GM21737 (cell line): ENCODE results near the gene DMGDH.

Source experiments
- ATAC-seq: cut with Tn5 transposase; IDR thresholded peaks from one replicate; pipeline ENCODE4 v1.9.1; 2021; ENCODE audit warnings: mild to moderate bottlenecking, moderate library complexity; ENCODE audit not compliant: unreplicated experiment

DMGDH gene

DNA sequence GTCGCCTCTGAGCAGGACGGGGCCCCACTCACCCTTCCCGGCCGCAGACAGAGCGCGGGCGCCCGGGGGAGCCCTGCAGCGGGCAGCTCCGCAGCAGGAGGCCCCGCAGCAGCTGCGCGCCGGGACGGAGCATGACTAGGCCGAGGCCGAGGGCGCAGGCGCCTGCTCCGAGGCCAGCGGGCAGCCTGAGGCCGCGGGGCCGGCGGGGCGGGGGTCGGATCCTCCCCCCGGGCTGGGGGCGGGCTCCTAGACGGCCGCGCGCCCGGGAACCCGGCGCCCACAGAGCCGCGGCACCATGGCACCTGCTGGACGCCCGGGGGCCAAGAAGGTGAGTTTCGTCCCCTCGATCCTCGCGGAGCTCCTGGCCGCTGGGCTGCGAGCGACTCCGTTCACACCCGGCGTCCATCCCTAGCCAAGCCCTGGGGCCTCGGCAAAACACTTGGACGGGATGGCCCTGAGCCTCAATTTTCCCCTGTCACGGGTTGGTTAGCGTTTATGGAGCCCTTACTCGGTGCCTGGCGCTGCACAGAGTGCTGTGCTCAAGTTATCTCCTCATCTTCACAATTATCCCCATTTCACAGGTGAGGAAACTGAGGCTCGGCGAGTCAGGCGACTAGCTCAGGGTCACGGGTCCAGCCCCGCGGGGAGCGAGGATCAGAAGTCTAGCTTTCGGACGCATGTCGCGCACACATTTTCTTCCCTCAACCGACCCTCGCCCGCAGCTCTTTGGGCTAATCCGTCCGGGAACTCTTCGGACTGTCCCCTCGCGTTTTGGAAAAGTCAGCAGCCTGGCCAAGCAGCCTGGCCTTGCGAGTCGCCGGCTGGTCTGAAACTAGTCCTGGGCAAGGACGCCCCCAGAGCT lies at the start of gene DMGDH, which contains the start of gene BHMT2:
TSS of gene DMGDH (minus strand) at position 187 of the 862 bp plus-strand sequence. CDS start at position 133, 54 bp downstream.
TSS of gene BHMT2 (plus strand) at position 280 of the 862 bp plus-strand sequence. CDS start at position 296, 16 bp downstream.
- ATAC-seq, result no peak

DNA sequence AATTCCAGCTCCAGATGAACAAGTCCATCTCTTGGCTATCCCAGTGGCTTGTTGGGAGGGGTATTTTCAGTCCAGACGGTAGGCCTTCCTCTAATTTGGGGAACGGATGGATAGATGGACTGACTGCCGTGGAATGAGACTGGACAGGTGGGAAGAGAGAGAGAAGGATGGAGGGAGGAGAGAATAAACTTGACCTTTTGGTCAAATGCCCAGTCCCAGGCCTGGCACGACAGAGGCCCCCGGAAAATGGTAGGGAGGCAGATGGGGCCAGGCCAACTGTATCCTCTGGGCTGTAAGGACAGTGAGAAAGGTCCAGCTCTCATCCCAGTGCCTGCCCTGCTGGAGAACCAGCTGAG lies 43.2 kb upstream of the DMGDH start:
- no peak for ATAC-seq

DNA sequence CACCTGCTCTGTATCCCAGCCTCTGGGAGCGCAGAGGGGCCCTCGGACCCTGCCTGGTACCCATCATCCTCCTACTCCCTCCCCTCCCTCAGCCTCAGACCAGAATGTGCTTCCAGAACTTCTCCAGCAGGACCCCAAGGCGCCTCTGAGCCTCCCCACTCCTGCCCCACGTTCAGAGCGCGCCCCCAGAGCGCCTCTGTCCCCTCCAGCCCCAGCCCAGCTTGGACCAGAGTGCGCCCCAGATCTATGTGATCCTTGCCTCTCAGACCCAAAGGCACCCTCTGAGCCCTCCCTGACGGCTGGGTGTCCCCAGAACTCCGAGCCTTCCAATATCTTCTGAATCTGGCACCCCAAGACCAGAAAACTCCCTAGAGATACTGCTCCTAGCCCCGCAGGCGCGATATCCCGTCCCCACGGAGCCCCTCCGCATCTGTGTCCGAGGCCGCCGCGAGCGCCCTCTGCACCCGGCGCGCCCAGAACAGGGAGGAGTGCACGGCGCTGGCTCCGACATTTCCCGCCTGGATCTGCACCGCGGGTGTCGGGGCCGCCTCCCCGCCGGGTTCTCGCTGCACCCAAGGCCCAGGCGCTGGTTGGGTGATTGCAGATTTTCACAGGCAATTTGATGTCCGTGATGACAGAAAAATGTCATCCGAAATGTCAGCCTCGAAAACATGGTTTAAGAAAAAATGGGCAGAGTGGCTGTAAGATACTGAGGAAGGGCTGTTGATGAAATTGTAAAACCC lies 42.7 kb upstream of the DMGDH start:
- no peak for ATAC-seq

DNA sequence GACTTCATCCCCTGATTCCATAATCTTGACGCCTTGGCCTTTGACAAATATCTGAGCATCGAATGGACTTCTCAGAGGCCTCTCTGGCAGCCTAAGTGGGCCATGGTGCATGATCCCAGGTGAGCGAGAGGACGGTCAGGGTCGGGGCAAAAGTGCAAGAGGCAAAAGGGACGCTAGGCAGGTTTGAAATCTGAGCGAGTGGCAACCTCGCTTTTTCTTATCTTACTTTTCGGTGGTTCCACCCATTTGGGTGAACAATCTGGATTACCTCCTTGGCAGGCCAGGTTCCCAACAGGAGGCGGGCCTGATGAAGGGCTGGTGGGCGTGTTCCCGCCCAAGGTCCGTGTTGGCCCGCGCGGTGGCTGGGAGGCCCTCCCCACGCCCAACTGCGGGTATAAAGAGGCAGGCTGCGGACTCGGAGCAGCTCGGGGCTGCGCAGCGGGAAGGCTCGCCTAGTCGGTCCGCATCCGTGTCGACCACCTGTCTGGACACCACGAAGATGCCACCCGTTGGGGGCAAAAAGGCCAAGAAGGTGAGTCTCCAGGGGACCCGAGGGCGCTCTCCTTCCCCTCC lies 42.0 kb upstream of the DMGDH start, which contains the start of gene BHMT:
TSS of gene BHMT (plus strand) at position 423 of the 573 bp plus-strand sequence. CDS start at position 500, 77 bp downstream.
- ATAC-seq, result no peak

DNA sequence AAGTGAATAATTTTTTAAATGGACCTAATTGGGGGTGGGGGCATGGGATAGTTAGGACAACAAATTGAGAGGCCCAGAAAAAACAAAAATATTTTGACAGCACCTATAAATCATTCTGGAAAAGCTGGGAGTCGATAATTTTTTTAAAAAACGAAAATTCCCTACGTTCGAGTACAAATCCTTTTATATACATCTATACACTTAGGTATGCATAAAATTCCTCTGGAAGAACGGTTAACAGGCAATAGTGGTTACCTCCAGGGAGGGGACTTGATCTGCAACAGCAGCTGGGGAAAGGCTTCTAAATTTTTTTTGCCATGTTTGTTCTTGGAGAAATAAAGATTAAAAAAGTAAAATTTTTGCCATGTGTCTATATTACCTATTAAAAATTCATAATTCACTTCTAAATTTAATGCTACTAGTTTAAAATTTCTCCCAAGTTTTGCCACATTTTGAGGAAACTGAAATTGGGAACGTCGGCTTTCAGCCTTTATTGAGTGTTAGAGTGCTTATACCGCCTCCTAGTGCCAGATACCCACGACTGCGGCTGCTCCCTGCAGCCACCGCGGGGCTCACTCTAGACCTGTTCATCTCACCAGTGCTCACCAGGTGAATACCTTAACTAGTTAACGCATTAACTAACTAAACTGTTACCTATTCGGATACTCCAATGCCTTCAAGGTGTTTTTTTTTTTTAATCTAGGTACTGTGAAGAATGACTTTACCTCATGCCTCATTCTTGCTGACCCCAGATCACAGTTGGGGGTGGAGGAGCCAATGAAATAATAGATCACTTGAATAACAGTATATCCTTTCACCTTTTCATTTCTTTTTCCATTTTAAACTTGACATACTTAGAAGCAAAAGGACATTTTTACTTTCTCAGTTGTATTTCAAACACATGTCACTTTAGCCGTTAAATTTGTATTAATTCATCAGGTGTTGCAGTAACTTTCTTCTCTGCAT lies 40.3 kb upstream of the DMGDH start:
- no peak for ATAC-seq

DNA sequence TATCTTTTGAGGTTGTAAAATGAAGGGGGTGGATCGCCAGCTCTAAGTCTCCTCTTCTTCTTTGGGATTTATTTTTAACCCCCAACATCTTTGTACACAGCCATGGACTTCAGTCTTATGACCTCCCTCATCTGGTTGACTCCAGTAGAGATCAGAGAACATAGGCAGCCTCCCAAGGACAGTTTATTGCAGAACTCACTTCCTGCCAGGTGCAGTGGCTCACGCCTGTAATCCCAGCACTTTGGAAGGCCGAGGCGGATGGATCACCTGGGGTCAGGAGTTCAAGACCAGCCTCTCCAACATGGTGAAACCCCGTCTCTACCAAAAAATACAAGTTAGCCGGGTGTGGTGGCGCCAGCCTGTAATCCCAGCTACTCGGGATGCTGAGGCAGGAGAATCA lies 39.3 kb upstream of the DMGDH start:
- no peak for ATAC-seq

DNA sequence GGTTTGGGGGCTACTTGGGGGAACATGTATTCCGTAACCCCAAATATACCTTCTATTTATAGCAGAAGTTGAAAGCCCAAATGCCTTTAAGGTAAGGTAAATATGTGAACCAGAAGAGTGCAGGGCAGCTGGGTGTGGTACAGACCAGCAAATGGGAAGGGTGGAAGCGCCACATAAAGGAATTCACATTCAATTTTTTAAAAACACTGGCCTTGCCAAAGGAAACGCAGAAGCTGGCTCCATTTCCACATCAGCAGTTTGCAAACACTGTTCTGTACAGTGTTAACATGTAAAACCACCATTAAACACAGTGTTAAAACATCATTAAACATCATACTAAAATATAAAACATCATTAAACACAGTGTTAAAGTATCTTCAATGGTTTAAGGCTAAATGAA lies 38.6 kb upstream of the DMGDH start:
- no peak for ATAC-seq

DNA sequence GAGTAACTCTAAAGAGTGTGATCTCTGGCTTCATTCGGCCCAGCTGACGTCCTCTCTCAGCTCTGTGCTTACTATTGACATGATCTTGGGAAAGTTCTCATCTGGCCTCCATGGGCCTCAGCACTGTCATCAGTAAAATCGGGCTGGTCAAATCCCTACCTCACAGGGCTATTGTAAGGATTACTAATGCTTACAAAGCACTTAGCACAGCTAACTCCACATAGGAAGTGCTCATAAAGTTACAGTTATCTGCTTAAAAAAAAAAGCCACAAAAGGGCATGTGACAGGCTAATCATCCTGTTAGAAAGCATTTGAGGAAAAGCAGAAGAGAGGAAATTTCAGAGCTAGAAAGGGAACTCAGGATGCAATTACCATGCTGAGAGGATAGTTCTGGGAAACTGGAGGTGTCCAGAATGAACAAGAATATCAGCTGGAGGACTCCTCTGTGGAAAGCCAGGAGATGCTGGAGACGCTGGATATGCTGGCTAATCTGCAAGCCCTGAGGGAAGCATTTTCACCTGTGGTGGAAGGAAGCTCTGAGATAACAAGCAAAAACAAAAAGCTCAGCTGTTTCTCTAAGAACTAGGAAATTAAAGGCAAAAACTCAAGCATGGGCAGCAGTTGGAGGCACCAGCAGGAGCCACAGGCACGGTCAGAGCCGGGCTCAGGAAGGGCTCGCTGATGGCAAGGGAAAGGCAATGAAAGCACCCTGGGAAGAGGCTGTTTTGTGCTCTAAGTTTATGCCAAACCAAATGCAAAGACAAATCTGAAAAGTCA lies 37.7 kb upstream of the DMGDH start:
- no peak for ATAC-seq

DNA sequence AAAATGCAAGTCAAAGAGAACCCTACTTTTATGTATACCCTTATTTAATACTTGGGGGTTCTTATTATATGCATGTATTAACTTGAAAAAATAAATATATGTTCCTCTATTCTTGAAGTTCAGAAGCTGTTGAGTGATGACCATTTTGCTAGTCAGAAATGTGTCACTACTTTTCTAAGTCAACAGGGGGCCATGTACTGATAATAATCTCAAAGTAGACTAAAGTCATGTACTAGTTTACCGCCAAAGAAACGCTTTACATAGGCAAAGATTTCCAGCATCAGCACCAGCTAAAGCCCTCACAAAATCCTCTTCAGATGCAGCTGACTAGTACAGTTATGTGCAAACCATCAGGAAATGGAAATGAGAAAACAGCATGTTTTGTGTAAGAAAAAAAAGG lies 36.4 kb upstream of the DMGDH start:
- no peak for ATAC-seq

DNA sequence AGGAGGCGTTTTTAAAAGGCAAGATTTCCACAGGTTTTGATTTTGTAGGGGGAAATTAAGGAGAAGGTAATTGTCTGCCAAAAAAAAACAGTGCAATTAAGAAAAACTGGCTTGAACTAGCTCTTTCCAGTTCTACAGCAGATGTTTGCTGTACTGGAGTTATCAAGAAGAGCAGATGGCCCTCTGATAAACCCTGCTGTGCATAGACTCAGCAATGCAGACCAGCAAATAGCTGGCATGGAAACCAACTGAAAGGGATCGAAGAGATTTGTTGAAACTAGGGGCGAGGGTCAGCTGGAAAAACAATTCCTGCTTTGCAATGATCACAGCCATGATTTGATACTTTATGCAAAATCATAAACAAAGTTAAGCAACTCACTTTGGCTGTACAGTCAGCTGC lies 24.3 kb upstream of the DMGDH start:
- ATAC-seq, result no peak

DNA sequence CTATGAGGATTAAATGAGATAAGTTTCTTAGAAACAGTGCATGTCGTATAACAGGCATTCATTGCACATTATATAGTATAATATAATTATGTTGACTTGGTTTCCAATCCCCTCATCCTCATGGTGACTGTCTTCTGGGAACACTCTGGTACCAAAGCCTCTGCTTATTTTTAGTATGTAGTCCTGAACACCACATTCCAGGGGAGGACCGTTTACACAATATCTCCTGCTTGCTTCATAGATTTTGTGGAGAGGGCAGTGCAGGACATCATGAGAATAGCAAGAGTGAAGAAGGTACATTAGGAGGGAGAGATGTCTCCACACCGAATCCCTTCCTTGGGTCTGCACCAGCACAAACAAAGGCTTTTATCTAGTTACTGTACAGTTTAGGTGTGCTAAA lies 21.6 kb upstream of the DMGDH start:
- ATAC-seq, result no peak

DNA sequence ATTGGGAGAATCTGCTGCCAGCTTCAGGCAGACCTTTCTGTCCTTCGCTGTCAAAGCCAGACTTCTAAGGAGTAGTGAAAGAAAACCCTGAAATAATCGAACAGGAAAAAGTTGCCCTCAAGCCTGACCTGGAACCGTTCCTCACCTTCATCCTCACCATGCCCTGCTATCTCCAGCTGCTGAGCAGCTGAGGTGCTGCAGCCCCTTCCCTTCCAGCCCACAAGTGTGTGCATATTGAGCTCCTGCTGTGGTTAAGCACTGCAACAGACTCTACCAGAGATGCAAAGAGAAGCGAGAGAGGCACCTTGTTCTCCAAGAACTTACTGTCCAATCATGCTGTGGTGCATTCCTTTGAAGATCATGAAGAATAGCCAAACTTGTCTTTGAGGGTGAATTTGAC lies 19.0 kb upstream of the DMGDH start:
- ATAC-seq, result no peak

DNA sequence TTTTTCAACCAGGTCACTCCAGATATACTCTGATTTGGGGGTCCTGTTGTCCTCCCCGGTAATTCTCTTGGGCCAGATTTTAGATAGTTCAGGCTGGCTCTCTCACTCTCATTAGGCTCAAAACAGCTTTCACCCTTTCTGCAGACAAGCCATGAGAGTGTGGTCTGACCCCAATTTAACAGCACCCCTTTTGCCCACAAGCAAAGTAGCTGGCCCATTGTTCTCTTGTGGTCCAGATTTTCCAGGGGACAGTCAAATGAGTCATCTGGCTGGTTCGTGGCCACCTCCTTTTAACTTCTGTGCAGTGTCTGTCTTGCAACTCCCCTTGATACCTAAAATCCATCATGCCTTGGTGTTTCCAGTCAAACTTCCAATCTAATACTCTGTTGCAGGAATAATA lies 16.6 kb upstream of the DMGDH start:
- ATAC-seq, result no peak

DNA sequence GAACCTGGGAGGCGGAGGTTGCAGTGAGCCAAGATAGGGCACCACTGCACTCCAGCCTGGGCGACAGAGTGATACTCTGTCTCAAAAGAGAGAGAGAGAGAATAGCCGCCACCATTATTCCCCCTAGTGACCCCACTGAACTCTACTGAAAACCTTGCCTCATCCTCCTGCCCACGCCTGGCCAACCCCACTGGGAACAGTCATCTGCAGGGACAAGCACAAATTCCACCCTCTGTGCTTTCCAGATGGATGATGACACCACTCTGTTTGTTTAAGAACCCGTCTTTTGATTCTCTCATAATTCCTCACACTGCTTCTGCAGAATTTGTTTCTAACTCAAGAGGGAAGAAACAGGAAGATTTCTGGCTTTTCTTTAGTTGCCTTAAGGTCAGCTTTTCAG lies 12.3 kb upstream of the DMGDH start:
- ATAC-seq, result no peak

DNA sequence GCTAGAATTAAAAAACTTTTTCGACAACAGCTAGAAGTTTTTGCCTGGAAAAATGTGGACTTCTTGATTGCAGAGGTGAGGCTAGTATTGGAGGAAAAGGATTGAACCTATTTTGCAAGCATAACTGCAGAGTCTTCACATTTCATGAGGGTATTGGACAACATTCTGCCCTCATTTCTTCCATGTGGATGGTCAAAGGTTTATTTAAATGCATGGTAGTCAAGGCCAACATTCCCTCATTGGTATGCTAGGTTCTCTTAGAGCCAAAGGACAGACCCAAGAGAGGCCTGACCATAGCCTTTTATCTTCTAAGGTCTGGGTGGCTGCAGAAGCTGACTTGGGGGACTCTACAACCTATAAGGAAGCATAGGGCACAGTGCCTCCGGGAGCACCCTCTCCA lies 11.3 kb upstream of the DMGDH start:
- ATAC-seq, result no peak

DNA sequence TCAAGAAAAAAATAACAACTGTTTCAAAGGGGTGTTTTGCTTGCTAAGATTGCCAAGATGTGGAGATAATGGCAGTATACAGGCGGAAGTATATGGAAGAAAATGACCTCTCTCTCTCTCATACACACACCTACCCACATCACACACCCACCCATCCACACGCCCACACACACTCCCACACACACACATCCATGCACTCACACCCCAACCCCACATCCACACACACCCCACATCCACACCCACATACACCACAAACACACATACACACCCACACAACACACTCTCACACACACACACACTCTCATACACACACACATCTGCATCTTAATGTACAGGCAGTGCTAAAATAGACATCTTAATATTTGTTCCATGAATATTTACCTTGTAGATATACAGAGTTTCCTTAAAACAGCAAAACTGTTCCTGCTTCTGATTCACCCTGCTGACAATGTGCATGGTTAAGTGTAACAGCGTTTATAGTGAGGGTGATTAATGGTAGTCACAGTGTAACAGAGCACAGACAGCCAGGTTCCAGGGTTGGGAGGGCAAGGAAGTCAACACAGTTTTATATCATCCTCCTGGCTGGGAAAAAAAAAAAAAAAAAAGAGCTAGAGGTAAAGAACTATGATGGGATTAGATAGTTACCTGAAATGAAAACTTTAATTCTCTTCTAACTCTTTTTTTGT lies 8.3 kb upstream of the DMGDH start:
- ATAC-seq, result no peak

DNA sequence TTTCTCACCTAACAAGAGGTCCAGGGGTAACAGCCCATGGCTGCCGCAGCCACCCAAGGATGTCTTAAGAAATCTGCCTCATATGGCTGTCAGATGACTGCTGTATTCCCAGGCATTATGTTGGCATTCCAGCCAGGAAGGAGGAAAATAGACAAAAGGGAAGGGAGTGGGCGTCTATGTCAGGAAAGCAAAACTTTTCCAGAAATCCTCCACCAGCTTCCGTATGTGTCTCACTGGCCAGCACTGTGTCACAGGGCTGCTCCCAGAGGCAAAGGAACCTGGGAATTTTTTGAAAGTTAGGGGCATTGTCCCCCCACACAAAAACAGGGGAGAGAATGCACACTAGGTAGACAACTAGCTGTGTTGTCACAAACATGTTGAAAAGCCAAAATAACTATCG lies 7.3 kb upstream of the DMGDH start:
- no peak for ATAC-seq

DNA sequence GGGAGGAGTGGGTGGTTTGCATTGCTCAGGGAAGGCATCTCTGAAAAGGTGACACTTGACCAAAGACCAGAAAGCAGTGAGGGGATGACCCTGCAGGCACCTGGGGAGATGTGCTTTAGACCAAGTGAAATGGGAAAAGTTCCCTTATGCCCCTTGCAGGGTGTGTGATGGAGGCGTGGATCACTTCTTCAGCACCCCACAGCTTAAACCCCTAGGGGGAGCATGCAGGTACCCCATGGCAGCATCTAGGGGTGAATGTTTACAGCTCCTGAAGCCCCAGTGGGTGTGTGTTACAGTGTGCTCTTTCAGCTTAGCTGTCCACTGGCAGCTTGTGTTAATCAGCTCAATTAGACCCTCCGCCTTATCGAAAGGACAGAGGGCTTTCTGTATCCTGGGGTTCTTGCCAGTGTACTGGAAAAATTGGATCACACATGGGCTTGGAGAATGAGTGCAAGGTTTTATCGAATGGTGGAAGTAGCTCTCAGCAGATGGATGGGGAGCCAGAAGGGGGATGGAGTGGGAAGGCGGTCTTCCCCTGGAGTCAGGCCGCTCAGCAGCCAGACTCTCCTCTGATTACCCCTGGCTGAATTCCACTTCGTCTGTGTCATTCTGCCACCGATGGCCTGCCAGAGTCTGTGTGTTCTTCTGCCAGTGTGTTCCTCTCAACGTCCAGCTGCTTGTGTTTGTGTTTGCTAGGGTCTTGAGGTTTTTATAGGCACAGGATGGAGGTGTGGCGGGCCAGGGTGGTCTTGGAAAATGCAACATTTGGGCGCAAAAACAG lies 6.4 kb upstream of the DMGDH start:
- no peak for ATAC-seq
